GM12873 (cell line): ENCODE results near the gene TTC23L.

Experiments used
- TF ChIP-seq, protein P1 (sequence below): IDR thresholded peaks from 2 replicates; pipeline ENCODE4 v1.5.1; 2012; ENCODE audit warnings: low read depth, mild to moderate bottlenecking, moderate library complexity, low read length, control low read depth; ENCODE audit not compliant: insufficient read depth; ENCODE audit errors: missing control alignments

TTC23L gene

GRCh38 chr5:34869256-34869655 lies 30.3 kb downstream of the TTC23L start:
- TF ChIP-seq, protein P1, sequence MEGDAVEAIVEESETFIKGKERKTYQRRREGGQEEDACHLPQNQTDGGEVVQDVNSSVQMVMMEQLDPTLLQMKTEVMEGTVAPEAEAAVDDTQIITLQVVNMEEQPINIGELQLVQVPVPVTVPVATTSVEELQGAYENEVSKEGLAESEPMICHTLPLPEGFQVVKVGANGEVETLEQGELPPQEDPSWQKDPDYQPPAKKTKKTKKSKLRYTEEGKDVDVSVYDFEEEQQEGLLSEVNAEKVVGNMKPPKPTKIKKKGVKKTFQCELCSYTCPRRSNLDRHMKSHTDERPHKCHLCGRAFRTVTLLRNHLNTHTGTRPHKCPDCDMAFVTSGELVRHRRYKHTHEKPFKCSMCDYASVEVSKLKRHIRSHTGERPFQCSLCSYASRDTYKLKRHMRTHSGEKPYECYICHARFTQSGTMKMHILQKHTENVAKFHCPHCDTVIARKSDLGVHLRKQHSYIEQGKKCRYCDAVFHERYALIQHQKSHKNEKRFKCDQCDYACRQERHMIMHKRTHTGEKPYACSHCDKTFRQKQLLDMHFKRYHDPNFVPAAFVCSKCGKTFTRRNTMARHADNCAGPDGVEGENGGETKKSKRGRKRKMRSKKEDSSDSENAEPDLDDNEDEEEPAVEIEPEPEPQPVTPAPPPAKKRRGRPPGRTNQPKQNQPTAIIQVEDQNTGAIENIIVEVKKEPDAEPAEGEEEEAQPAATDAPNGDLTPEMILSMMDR = no peak

- TF ChIP-seq, protein P1 = no peak
Observed at GRCh38 chr5:34870382-34870781, 31.4 kb downstream of the TTC23L start.

GRCh38 chr5:34876275-34876674 lies 37.3 kb downstream of the TTC23L start:
- TF ChIP-seq, protein P1 = no peak

DNA sequence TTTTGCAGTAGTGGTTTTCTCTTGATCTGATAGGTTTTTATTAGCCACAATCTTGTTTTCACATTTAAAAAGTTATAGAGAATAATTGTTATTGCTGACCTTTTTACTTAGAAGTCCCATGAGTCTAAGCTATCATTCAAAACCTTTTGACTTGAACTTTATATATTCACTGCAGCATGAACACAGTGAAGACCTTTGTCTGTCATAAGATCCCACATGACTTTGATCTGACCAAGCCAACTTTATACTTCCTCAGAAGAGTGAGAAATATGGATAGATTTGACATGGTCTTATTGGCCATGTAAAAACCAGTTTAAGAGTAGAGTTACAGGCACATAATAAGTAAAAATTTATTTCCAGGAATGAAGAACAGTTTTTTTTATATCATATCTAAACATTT lies 42.3 kb downstream of the TTC23L start:
- TF ChIP-seq, protein P1 = no peak

GRCh38 chr5:34886392-34887119 lies 47.6 kb downstream of the TTC23L start:
- TF ChIP-seq, protein P1 = no peak

DNA sequence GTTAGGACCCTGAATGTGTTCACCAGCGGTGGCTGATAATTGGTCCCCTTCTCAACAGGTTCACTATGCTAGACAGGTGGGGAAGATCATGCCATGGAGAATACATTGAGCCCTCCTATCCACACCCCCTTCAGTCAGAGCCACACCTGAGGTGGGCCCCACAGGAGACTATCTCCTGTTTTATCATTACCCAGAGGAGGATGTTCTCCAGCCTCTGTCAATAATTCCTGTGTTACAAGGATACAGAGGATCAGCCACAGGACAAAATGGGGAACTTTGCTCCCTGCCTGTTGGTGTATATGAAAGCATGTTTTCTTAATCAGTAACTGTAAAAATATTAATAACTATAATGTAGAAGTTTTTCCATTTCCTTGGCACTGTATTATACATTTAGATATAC lies 50.4 kb downstream of the TTC23L start:
- TF ChIP-seq, protein P1 = no peak

- TF ChIP-seq, protein P1 = no peak
Observed at GRCh38 chr5:34891981-34892380, 53.0 kb downstream of the TTC23L start.
